Stimulated activated CD4-positive, alpha-beta T cell treated with anti-CD3 and anti-CD28 coated beads, Interleukin-4, amount 100 ng/mL, for 24 hours (primary cell): ENCODE results near the gene TUBB3.
A peak's percentile ranks its signal among the peaks of the same experiment; 100 is the strongest.
"Not testable (repeated sequence)": the region's sequence is repeated elsewhere in the genome, so short reads cannot be mapped to it uniquely, and the experiment has no call there.

Experiments
- DNase-seq: peaks from one replicate; pipeline ENCODE4 v3.0.0-alpha.2; 2020

Gene TUBB3

GRCh38 chr16:89918453-89919347, 4.4 kb upstream of the TUBB3 start, which contains the start of gene MC1R:
Gene MC1R, plus strand, starts transcription at chr16:89918862. Its CDS starts 397 bp downstream, at chr16:89919259.
- DNase-seq: no peak

GRCh38 chr16:89919535-89920406, 3.4 kb upstream of the TUBB3 start:
- no peak for DNase-seq

- no peak for DNase-seq
These were observed 2.4 kb upstream of the TUBB3 start for GRCh38 chr16:89920723-89921122.

- no peak for DNase-seq
These were observed 1.9 kb upstream of the TUBB3 start for GRCh38 chr16:89921131-89921701.

GRCh38 chr16:89921702-89922476, 1.3 kb upstream of the TUBB3 start:
- no peak for DNase-seq

GRCh38 chr16:89922477-89922883, 662 bp upstream of the TUBB3 start:
- peak; percentile 39 for DNase-seq

- DNase-seq: no peak
These were observed 626 bp downstream of the TUBB3 start for GRCh38 chr16:89923640-89924296.

GRCh38 chr16:89924297-89924924, 1.3 kb downstream of the TUBB3 start:
- no peak for DNase-seq

- DNase-seq: no peak
These were observed 1.8 kb downstream of the TUBB3 start for GRCh38 chr16:89924925-89925307.

GRCh38 chr16:89925596-89926079, 2.5 kb downstream of the TUBB3 start:
- no peak for DNase-seq

- no peak for DNase-seq
These were observed 8.3 kb downstream of the TUBB3 start for GRCh38 chr16:89931305-89931896.

GRCh38 chr16:89931964-89932363, 8.8 kb downstream of the TUBB3 start:
- no peak for DNase-seq

- DNase-seq: not testable (repeated sequence)
These were observed 10.9 kb downstream of the TUBB3 start for GRCh38 chr16:89934019-89934418.

GRCh38 chr16:89934611-89935553, 11.7 kb downstream of the TUBB3 start:
- DNase-seq: no peak

- not testable (repeated sequence) for DNase-seq
These were observed 12.5 kb downstream of the TUBB3 start for GRCh38 chr16:89935620-89936019.

- no peak for DNase-seq
These were observed 12.9 kb downstream of the TUBB3 start for GRCh38 chr16:89936034-89936433.

GRCh38 chr16:89936508-89936907, 13.4 kb downstream of the TUBB3 start:
- no peak for DNase-seq

GRCh38 chr16:89936981-89937380, 13.8 kb downstream of the TUBB3 start:
- DNase-seq: no peak

GRCh38 chr16:89938175-89938885, 15.2 kb downstream of the TUBB3 start:
- DNase-seq: no peak
